CD14-positive monocyte (primary cell): Measurements from ENCODE around the gene WFIKKN2. TPM values are rescaled to one million over a fixed set of nuclear protein-coding genes. Genes with fewer than 3 reads are reported as not detected.

Experiments
- DNase-seq, 3 donors: peaks; one replicate each; pipeline ENCODE4 v3.0.0-alpha.2; 2011 to 2022
- H2AFZ ChIP-seq: 2 replicates; pipeline ENCODE4 v1.6.0; 2012; ENCODE audit warnings: mild to moderate bottlenecking, low read depth, low read length, inconsistent platforms; ENCODE audit not compliant: insufficient read depth, poor library complexity, severe bottlenecking
- H3K27ac ChIP-seq, 2 donors: 1 replicate in 1 of 2; 2 replicates in 1 of 2; pipeline ENCODE4 v1.5.1; 2012 to 2013; ENCODE audit warnings: low read length in 2 of 2, control low read depth in 1 of 2, inconsistent platforms in 1 of 2, low read depth in 1 of 2, mild to moderate bottlenecking in 1 of 2
- H3K27me3 ChIP-seq, 2 donors: one replicate each; pipeline versions ENCODE4 v1.6.0 to v1.6.1; 2011 to 2013; ENCODE audit warnings: low read length in 2 of 2; ENCODE audit not compliant: control insufficient read depth in 2 of 2, insufficient read depth in 2 of 2
- H3K36me3 ChIP-seq, 2 donors: replicated peaks in 1 of 2; 1 replicate in 1 of 2; 2 replicates in 1 of 2; pipeline versions ENCODE4 v1.5.1 to v1.6.1; 2012 to 2013; ENCODE audit warnings: low read length in 2 of 2, control low read depth in 1 of 2, inconsistent platforms in 1 of 2, mild to moderate bottlenecking in 1 of 2; ENCODE audit not compliant: insufficient read depth in 2 of 2, control insufficient read depth in 1 of 2
- H3K4me1 ChIP-seq, 2 donors: 1 replicate in 1 of 2; 2 replicates in 1 of 2; pipeline versions ENCODE4 v1.5.1 to v1.6.1; 2012 to 2013; ENCODE audit warnings: low read length in 2 of 2, control low read depth in 1 of 2, inconsistent platforms in 1 of 2, mild to moderate bottlenecking in 1 of 2, moderate library complexity in 1 of 2; ENCODE audit not compliant: insufficient read depth in 2 of 2, control insufficient read depth in 1 of 2
- H3K4me2 ChIP-seq: replicated peaks from 2 replicates; pipeline ENCODE3; 2012; ENCODE audit warnings: low read length, moderate library complexity, mild to moderate bottlenecking; ENCODE audit not compliant: poor library complexity, severe bottlenecking; ENCODE audit errors: extremely low read depth
- H3K4me3 ChIP-seq, 3 experiments: fragments of 200-600 bp in 1 of 3; sonication (generic) in 1 of 3; replicated peaks in 1 of 3; 1 replicate in 2 of 3; 2 replicates in 1 of 3; pipeline ENCODE4 v1.5.1; 2011 to 2013; ENCODE audit warnings: low read length in 3 of 3, mild to moderate bottlenecking in 3 of 3, control low read depth in 2 of 3, low read depth in 2 of 3, inconsistent platforms in 1 of 3, moderate library complexity in 1 of 3
- H3K79me2 ChIP-seq: 2 replicates; pipeline ENCODE4 v1.6.0; 2012; ENCODE audit warnings: mild to moderate bottlenecking, control low read depth, inconsistent platforms, low read length, moderate library complexity; ENCODE audit not compliant: insufficient read depth
- H3K9ac ChIP-seq: 2 replicates; pipeline ENCODE4 v1.6.0; 2017; ENCODE audit warnings: low read length, mild to moderate bottlenecking; ENCODE audit not compliant: insufficient read depth, poor library complexity, severe bottlenecking
- H3K9me3 ChIP-seq, 2 donors: replicated peaks in 1 of 2; 1 replicate in 1 of 2; 2 replicates in 1 of 2; pipeline versions ENCODE4 v1.5.1 to v1.6.1; 2012 to 2013; ENCODE audit warnings: low read length in 2 of 2, control low read depth in 1 of 2; ENCODE audit not compliant: control insufficient read depth in 1 of 2, insufficient read depth in 1 of 2
- H4K20me1 ChIP-seq: 2 replicates; pipeline ENCODE4 v1.6.0; 2012; ENCODE audit warnings: mild to moderate bottlenecking, low read length, control low read depth, moderate library complexity; ENCODE audit not compliant: insufficient read depth
- H3K27ac Mint-ChIP-seq, 7 donors: one replicate each; pipeline ENCODE4 v1.8.0; 2020; ENCODE audit warnings: mild to moderate bottlenecking in 7 of 7, mixed read lengths in 7 of 7, moderate library complexity in 6 of 7, inconsistent platforms in 2 of 7
- H3K27me3 Mint-ChIP-seq, 3 donors: one replicate each; pipeline ENCODE4 v1.8.0; 2021 to 2022; ENCODE audit warnings: low read depth in 3 of 3, mild to moderate bottlenecking in 3 of 3, mixed read lengths in 3 of 3, moderate library complexity in 3 of 3, inconsistent platforms in 1 of 3
- H3K36me3 Mint-ChIP-seq, 2 donors: one replicate each; pipeline ENCODE4 v1.8.0; 2020; ENCODE audit warnings: mixed read lengths in 2 of 2, inconsistent platforms in 1 of 2, mild to moderate bottlenecking in 1 of 2
- H3K4me1 Mint-ChIP-seq: one replicate; pipeline ENCODE4 v1.8.0; 2020; ENCODE audit warnings: mild to moderate bottlenecking, mixed read lengths
- H3K4me3 Mint-ChIP-seq, 2 donors: one replicate each; pipeline ENCODE4 v1.8.0; 2020; ENCODE audit warnings: mild to moderate bottlenecking in 2 of 2, mixed read lengths in 2 of 2, moderate library complexity in 1 of 2
- H3K9me3 Mint-ChIP-seq, 7 donors: one replicate each; pipeline ENCODE4 v1.8.0; 2020 to 2022; ENCODE audit warnings: mixed read lengths in 7 of 7, mild to moderate bottlenecking in 6 of 7, moderate library complexity in 6 of 7, inconsistent platforms in 2 of 7
- CTCF ChIP-seq: fragments of 200-600 bp; IDR thresholded peaks from one replicate; pipeline ENCODE4 v1.8.0; 2022; ENCODE audit warnings: antibody characterized with exemption, mild to moderate bottlenecking
- WGBS: methylation state at CpG from one replicate; pipeline ENCODE4 v1.1.5; 2013; ENCODE audit warnings: missing lambda C conversion rate; ENCODE audit not compliant: insufficient coverage; 5-methylcytosine and 5-hydroxymethylcytosine counted together
- intact Hi-C, 2 donors: fragments of 100-400 bp; cut with micrococcal nuclease; formaldehyde crosslinking; loops; one replicate each; pipeline versions ENCODE4 v1.15.0 to v1.15.1; 2023
- polyA plus RNA-seq, 3 donors: library from polyadenylated mRNA; depleted of rRNA in 1 of 3; unstranded in 2 of 3; stranded (reverse) in 1 of 3; fragments of 300-500 nt in 2 of 3; fragments of >200 nt in 1 of 3; fragmentation: Illumina TruSeq in 2 of 3; gene quantifications; 1 replicate in 2 of 3; 2 replicates in 1 of 3; pipeline ENCODE4 v1.2.3, GENCODE V29; 2012 to 2021

The WFIKKN2 gene
- polyA plus RNA-seq, 3 donors: 0.03 TPM; not detected in 2

GRCh38 chr17:50889528-50890118 is 54.2 kb downstream of the WFIKKN2 start:
- Histone ChIP-seq H3K4me1 (peaks cover 7% of the 10 kb centered on the region in 2 donors), H4K20me1 (no peaks in the 10 kb centered on the region), H3K9me3 (no peaks in the 10 kb centered on the region), H3K4me2 (no peak overlapping the region), H3K36me3 (no peaks in the 10 kb centered on the region), H3K4me3 (no peak overlapping the region), H3K27ac (no peak overlapping the region), H3K79me2 (no peaks in the 10 kb centered on the region), H3K27me3 (no peaks in the 10 kb centered on the region), H3K9ac (no peak overlapping the region), H2AFZ (no peak overlapping the region)
- H3K9me3 Mint-ChIP-seq: no peaks in the 10 kb centered on the region
- H3K4me3 Mint-ChIP-seq: no peak overlapping the region
- no peaks in the 10 kb centered on the region for H3K36me3 Mint-ChIP-seq
- peaks cover 15% of the 10 kb centered on the region for H3K4me1 Mint-ChIP-seq
- 100% methylated on average over 2 of the region's 3 CpGs for WGBS
- H3K27ac Mint-ChIP-seq: no peak overlapping the region
- intact Hi-C loops: no loop called here
- no peak for TF ChIP-seq CTCF
- peaks cover 0 to 2% (median 0%) of the 10 kb centered on the region in 3 donors for H3K27me3 Mint-ChIP-seq
- DNase-seq: no peak

GRCh38 chr17:50890675-50891516 is 55.5 kb downstream of the WFIKKN2 start:
- WGBS: 94% methylated on average over 9 of the region's 12 CpGs
- no peaks in the 10 kb centered on the region for H3K79me2 ChIP-seq
- Mint-ChIP-seq H3K27me3 (peaks cover 0 to 2% (median 2%) of the 10 kb centered on the region in 3 donors), H3K9me3 (no peaks in the 10 kb centered on the region), H3K36me3 (no peaks in the 10 kb centered on the region), H3K27ac (no peak overlapping the region), H3K4me3 (no peak overlapping the region), H3K4me1 (peaks cover 7% of the 10 kb centered on the region)
- no peak for DNase-seq
- intact Hi-C loops: no loop called here
- no peak overlapping the region for H3K27ac ChIP-seq
- H3K4me2 ChIP-seq: no peak overlapping the region
- no peak overlapping the region for H3K4me3 ChIP-seq
- H3K27me3 ChIP-seq: no peaks in the 10 kb centered on the region
- H2AFZ ChIP-seq: no peak overlapping the region
- H3K4me1 ChIP-seq: no peaks in the 10 kb centered on the region
- TF ChIP-seq CTCF: no peak
- no peaks in the 10 kb centered on the region for H3K9me3 ChIP-seq
- no peaks in the 10 kb centered on the region for H3K36me3 ChIP-seq
- H4K20me1 ChIP-seq: no peaks in the 10 kb centered on the region
- H3K9ac ChIP-seq: no peak overlapping the region
